Measurements from ENCODE around the gene IL19. TPM values are rescaled to one million over a fixed set of nuclear protein-coding genes. Genes with fewer than 3 reads are reported as not detected.

Gene IL19
- total and polyA plus RNA-seq, 2 donors (not counting 3 experiments of a cell fraction or from before 2014, with no cell fraction given): not detected

DNA sequence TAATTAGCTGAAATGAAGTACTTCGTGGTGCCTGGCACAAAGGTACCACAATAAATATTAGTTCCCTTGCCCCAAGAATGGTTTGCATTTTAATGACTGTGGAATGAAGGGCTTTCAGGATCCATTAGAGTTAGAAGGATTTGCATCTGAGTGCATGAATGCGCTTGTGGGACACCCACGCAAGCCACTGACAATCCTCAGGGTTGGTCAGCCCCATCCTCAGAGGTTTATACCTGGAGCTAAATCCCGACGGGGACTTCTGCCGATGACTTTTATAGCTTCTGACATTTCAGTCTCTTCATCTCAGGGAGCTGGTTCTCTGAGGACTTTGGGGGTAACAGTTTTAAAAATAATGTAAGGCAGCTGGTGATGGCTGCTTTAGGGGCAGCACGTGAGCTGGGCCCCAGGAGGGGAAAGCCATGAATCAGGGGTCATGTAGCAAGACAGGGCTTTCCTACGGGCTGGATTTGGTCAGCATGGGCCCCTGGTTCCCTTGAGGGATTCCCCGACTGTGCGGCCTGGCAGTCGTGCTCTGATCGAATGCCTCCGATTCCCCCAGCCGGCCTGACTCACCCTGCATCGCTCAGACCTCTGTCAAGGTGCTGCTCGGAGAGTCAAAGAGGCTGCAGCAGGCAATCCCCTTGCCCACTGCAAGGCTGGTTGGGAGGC lies 22.5 kb downstream of the IL19 start:
- Histone ChIP-seq H3K27me3 (ENCODE audit: control insufficient read depth in 2 of 2, insufficient read depth in 2 of 2, low read length in 2 of 2) (no peaks in the 10 kb centered on the region), H3K27ac (ENCODE audit: insufficient read depth, low read depth, low read length) (no peak overlapping the region), H3K79me2 (ENCODE audit: control insufficient read depth, insufficient read depth, low read length) (no peaks in the 10 kb centered on the region), H3K9ac (replicated peaks; ENCODE audit: extremely low read depth, insufficient read depth, low read length) (no peak overlapping the region), H3K36me3 (ENCODE audit: control insufficient read depth in 2 of 2, extremely low read depth in 1 of 2, insufficient read depth in 2 of 2, low read length in 2 of 2) (no peaks in the 10 kb centered on the region), H2AFZ (ENCODE audit: low read depth, low read length) (no peak overlapping the region), H4K20me1 (replicated peaks; ENCODE audit: control insufficient read depth, extremely low read depth, insufficient read depth, low read length) (no peaks in the 10 kb centered on the region), H3K4me3 (replicated peaks in 1 of 3; ENCODE audit: insufficient read depth in 1 of 3, low read depth in 1 of 3, low read length in 3 of 3) (no peak overlapping the region), H3K9me1 (replicated peaks; ENCODE audit: control insufficient read depth, extremely low read depth, insufficient read depth, low read length) (no peaks in the 10 kb centered on the region), H3K4me1 (ENCODE audit: control insufficient read depth, extremely low read depth, insufficient read depth, low read length) (no peaks in the 10 kb centered on the region), H3K4me2 (ENCODE audit: insufficient read depth, low read length) (no peak overlapping the region), H3K9me3 (replicated peaks; ENCODE audit: control insufficient read depth, insufficient read depth, low read length) (no peaks in the 10 kb centered on the region)
- POLR2A ChIA-PET: no interaction called here
- intact Hi-C loops (cut with micrococcal nuclease): no loop called here
- no peak for FAIRE-seq
- BruUV-seq (replicated peaks): no TSS peak
- dilution Hi-C loops (cut with MboI; ENCODE audit: extremely low pct_ligation_motif_present, low sequenced_read_pairs): no loop called here
- no peak for TF ChIP-seq MYC (IDR thresholded peaks at IDR 0.05; ENCODE audit: low read depth, low read length)
- TF ChIP-seq, protein P1, sequence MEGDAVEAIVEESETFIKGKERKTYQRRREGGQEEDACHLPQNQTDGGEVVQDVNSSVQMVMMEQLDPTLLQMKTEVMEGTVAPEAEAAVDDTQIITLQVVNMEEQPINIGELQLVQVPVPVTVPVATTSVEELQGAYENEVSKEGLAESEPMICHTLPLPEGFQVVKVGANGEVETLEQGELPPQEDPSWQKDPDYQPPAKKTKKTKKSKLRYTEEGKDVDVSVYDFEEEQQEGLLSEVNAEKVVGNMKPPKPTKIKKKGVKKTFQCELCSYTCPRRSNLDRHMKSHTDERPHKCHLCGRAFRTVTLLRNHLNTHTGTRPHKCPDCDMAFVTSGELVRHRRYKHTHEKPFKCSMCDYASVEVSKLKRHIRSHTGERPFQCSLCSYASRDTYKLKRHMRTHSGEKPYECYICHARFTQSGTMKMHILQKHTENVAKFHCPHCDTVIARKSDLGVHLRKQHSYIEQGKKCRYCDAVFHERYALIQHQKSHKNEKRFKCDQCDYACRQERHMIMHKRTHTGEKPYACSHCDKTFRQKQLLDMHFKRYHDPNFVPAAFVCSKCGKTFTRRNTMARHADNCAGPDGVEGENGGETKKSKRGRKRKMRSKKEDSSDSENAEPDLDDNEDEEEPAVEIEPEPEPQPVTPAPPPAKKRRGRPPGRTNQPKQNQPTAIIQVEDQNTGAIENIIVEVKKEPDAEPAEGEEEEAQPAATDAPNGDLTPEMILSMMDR (IDR thresholded peaks at IDR 0.05; ENCODE audit: extremely low read depth in 1 of 2, insufficient read depth in 1 of 2, low read depth in 1 of 2, low read length in 2 of 2): no peak
- no peak for TF ChIP-seq GATA2 (IDR thresholded peaks at IDR 0.05; ENCODE audit: insufficient read depth, insufficient read length, low read depth, low read length)
- TF ChIP-seq JUN (IDR thresholded peaks at IDR 0.05; ENCODE audit: borderline replicate concordance, insufficient read depth, insufficient read length, low read depth): no peak
- no peak for TF ChIP-seq POLR2A (IDR thresholded peaks at IDR 0.05; ENCODE audit: low read depth, low read length)
- no peak for TF ChIP-seq FOS (IDR thresholded peaks at IDR 0.05; ENCODE audit: borderline replicate concordance, insufficient read depth, low read length)
- TF ChIP-seq EZH2 (IDR thresholded peaks at IDR 0.05; ENCODE audit: borderline replicate concordance, low read depth, low read length, severe bottlenecking): no peak
- no peak for TF ChIP-seq POLR2AphosphoS5 (IDR thresholded peaks at IDR 0.05; ENCODE audit: insufficient read depth, low read depth, low read length)
- TF ChIP-seq, protein P2, sequence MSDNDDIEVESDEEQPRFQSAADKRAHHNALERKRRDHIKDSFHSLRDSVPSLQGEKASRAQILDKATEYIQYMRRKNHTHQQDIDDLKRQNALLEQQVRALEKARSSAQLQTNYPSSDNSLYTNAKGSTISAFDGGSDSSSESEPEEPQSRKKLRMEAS (IDR thresholded peaks at IDR 0.05; ENCODE audit: insufficient read depth, insufficient read length): no peak
- CTCF ChIA-PET: no interaction called here
- DNase-seq (ENCODE audit: low read depth, low spot score): no peak

Data from endothelial cell of umbilical vein (primary cell).